Left ventricle myocardium inferior (tissue), 1 donor: ENCODE measurements around the gene BARX2. TPM values are rescaled to one million over a fixed set of nuclear protein-coding genes. Genes with fewer than 3 reads are reported as not detected.

Source experiments
- DNase-seq: peaks from one replicate; pipeline ENCODE4 v3.0.0-alpha.2; 2020
- H3K27ac ChIP-seq: fragments of 200-600 bp; replicated peaks from 2 replicates; pipeline ENCODE4 v1.8.0; 2021
- H3K27me3 ChIP-seq: fragments of 200-600 bp; 2 replicates; pipeline ENCODE4 v1.8.0; 2021; ENCODE audit warnings: low read depth
- H3K36me3 ChIP-seq: fragments of 200-600 bp; 2 replicates; pipeline ENCODE4 v1.8.0; 2021
- H3K4me1 ChIP-seq: fragments of 200-600 bp; 2 replicates; pipeline ENCODE4 v1.8.0; 2021
- H3K4me3 ChIP-seq: fragments of 200-600 bp; 2 replicates; pipeline ENCODE4 v1.8.0; 2021; ENCODE audit warnings: mild to moderate bottlenecking, moderate library complexity
- H3K9me3 ChIP-seq: fragments of 200-600 bp; replicated peaks from 2 replicates; pipeline ENCODE4 v1.8.0; 2021
- CTCF ChIP-seq: fragments of 200-600 bp; IDR thresholded peaks from 2 replicates; pipeline ENCODE4 v1.8.0; 2021; ENCODE audit warnings: antibody characterized with exemption, mild to moderate bottlenecking, borderline replicate concordance
- intact Hi-C: fragments of 100-400 bp; cut with micrococcal nuclease; formaldehyde crosslinking; loops from one replicate; pipeline ENCODE4 v1.11.0; 2022
- total RNA-seq: library from RNA; stranded (reverse); fragmentation: NEBNext Ultra II Directional; extraction: Animal tissue kit (Norgen Biotek cat#: 25700); gene quantifications from one replicate; pipeline ENCODE4 v1.2.1, GENCODE V29; 2021
- donor health status: DM: no; HTN: yes; CAD: no; lungs with severe emphysema.

Gene BARX2
- total RNA-seq, 1 donor from 2014 or later: not detected

- Histone ChIP-seq H3K4me3 (no peak overlapping the region), H3K9me3 (no peaks in the 10 kb centered on the region), H3K27ac (no peak overlapping the region), H3K36me3 (no peaks in the 10 kb centered on the region), H3K4me1 (no peaks in the 10 kb centered on the region), H3K27me3 (peaks cover 17% of the 10 kb centered on the region)
- TF ChIP-seq CTCF: no peak
- intact Hi-C loops: no loop called here
- no peak for DNase-seq
These were observed 29.1 kb downstream of the BARX2 start for GRCh38 chr11:129404731-129405130.

- Histone ChIP-seq H3K36me3 (no peaks in the 10 kb centered on the region), H3K9me3 (no peaks in the 10 kb centered on the region), H3K27ac (no peak overlapping the region), H3K4me1 (no peaks in the 10 kb centered on the region), H3K4me3 (no peak overlapping the region), H3K27me3 (peaks cover 25% of the 10 kb centered on the region)
- no peak for TF ChIP-seq CTCF
- intact Hi-C loops: no loop called here
- DNase-seq: no peak
These were observed 33.3 kb downstream of the BARX2 start for GRCh38 chr11:129408865-129409444.

- no peaks in the 10 kb centered on the region for H3K36me3 ChIP-seq
- H3K27ac ChIP-seq: no peak overlapping the region
- no peaks in the 10 kb centered on the region for H3K4me1 ChIP-seq
- no peak overlapping the region for H3K4me3 ChIP-seq
- H3K27me3 ChIP-seq: peaks cover 25% of the 10 kb centered on the region
- no peak for TF ChIP-seq CTCF
- no peak for DNase-seq
- intact Hi-C loops: no loop called here
- no peaks in the 10 kb centered on the region for H3K9me3 ChIP-seq
These were observed 34.8 kb downstream of the BARX2 start for GRCh38 chr11:129410395-129410960.

GRCh38 chr11:129412494-129412893 lies 36.8 kb downstream of the BARX2 start:
- intact Hi-C loops: no loop called here
- Histone ChIP-seq H3K4me3 (no peak overlapping the region), H3K27ac (no peak overlapping the region), H3K36me3 (no peaks in the 10 kb centered on the region), H3K4me1 (no peaks in the 10 kb centered on the region), H3K27me3 (peaks cover 11% of the 10 kb centered on the region), H3K9me3 (no peaks in the 10 kb centered on the region)
- TF ChIP-seq CTCF: no peak
- no peak for DNase-seq

GRCh38 chr11:129414144-129414872 lies 38.7 kb downstream of the BARX2 start:
- no peak overlapping the region for H3K27ac ChIP-seq
- no peak for DNase-seq
- H3K36me3 ChIP-seq: no peaks in the 10 kb centered on the region
- no peak for TF ChIP-seq CTCF
- no peaks in the 10 kb centered on the region for H3K4me1 ChIP-seq
- intact Hi-C loops: no loop called here
- H3K4me3 ChIP-seq: no peak overlapping the region
- peaks cover 8% of the 10 kb centered on the region for H3K27me3 ChIP-seq
- H3K9me3 ChIP-seq: no peaks in the 10 kb centered on the region
